Eye (tissue), 1 donor: Measurements from ENCODE around the gene SH3RF3.
A peak's percentile ranks its signal among the peaks of the same experiment; 100 is the strongest.

ENCODE experiments used
- DNase-seq: peaks from one replicate; pipeline ENCODE4 v3.0.0-alpha.2; 2015

Gene SH3RF3

GRCh38 chr2:109423556-109424359 lies 294.8 kb downstream of the SH3RF3 start:
- no peak for DNase-seq

- no peak for DNase-seq
Measured at GRCh38 chr2:109425411-109425810, 296.4 kb downstream of the SH3RF3 start.

- DNase-seq, result no peak
Measured at GRCh38 chr2:109427661-109428091, 298.7 kb downstream of the SH3RF3 start.

GRCh38 chr2:109428281-109428680 lies 299.3 kb downstream of the SH3RF3 start:
- no peak for DNase-seq

GRCh38 chr2:109428841-109429566 lies 300.0 kb downstream of the SH3RF3 start:
- DNase-seq, result no peak

- no peak for DNase-seq
Measured at GRCh38 chr2:109429567-109430328, 300.7 kb downstream of the SH3RF3 start.

GRCh38 chr2:109430329-109430636 lies 301.3 kb downstream of the SH3RF3 start:
- DNase-seq, result no peak

GRCh38 chr2:109432421-109432820 lies 303.4 kb downstream of the SH3RF3 start:
- DNase-seq, result no peak

- no peak for DNase-seq
Measured at GRCh38 chr2:109433486-109433885, 304.5 kb downstream of the SH3RF3 start.

- DNase-seq, result no peak
Measured at GRCh38 chr2:109433926-109434325, 304.9 kb downstream of the SH3RF3 start.

GRCh38 chr2:109434351-109434750 lies 305.3 kb downstream of the SH3RF3 start:
- DNase-seq, result no peak

GRCh38 chr2:109435066-109435690 lies 306.2 kb downstream of the SH3RF3 start:
- no peak for DNase-seq

- DNase-seq, result peak; percentile 50
Measured at GRCh38 chr2:109435901-109436598, 307.0 kb downstream of the SH3RF3 start.

GRCh38 chr2:109436610-109437225 lies 307.7 kb downstream of the SH3RF3 start:
- DNase-seq, result no peak

GRCh38 chr2:109437325-109438090 lies 308.5 kb downstream of the SH3RF3 start:
- DNase-seq, result peak; percentile 52

- no peak for DNase-seq
Measured at GRCh38 chr2:109438146-109438545, 309.1 kb downstream of the SH3RF3 start.

GRCh38 chr2:109438773-109439389 lies 309.9 kb downstream of the SH3RF3 start:
- peak; percentile 38 for DNase-seq

GRCh38 chr2:109439390-109439786 lies 310.4 kb downstream of the SH3RF3 start:
- DNase-seq, result no peak

- no peak for DNase-seq
Measured at GRCh38 chr2:109439986-109440385, 311.0 kb downstream of the SH3RF3 start.

GRCh38 chr2:109440499-109441156 lies 311.6 kb downstream of the SH3RF3 start:
- DNase-seq, result no peak
